ENCODE results near the gene SRGAP3. TPM values are rescaled to one million over a fixed set of nuclear protein-coding genes. Genes with fewer than 3 reads are reported as not detected.

Gene SRGAP3
- total RNA-seq, 4 donors from 2014 or later: 14.7 to 58.9 (median 18.7) TPM

GRCh38 chr3:9061634-9062033 lies 187.8 kb downstream of the SRGAP3 start:
- H3K27me3 ChIP-seq: no peaks in the 10 kb centered on the region
- DNase-seq: no peak
- no peaks in the 10 kb centered on the region for H3K36me3 ChIP-seq
- no peak for TF ChIP-seq CTCF (IDR thresholded peaks at IDR 0.05)
- no peak for TF ChIP-seq POLR2A (IDR thresholded peaks at IDR 0.05)
- 92 to 95% methylated on average over 2 of the region's 2 CpGs for WGBS, 2 donors
- H3K9me3 ChIP-seq: no peaks in the 10 kb centered on the region
- H3K27ac ChIP-seq: no peak overlapping the region
- intact Hi-C loops (cut with DNase I): no loop called here
- no peak overlapping the region for H3K4me3 ChIP-seq (replicated peaks in 1 of 3)
- no peaks in the 10 kb centered on the region for H3K4me1 ChIP-seq

- H3K27me3 ChIP-seq: no peaks in the 10 kb centered on the region
- H3K36me3 ChIP-seq: no peaks in the 10 kb centered on the region
- no peaks in the 10 kb centered on the region for H3K4me1 ChIP-seq
- intact Hi-C loops (cut with DNase I): no loop called here
- no peak for DNase-seq
- 85 to 87% methylated on average over 19 of the region's 19 CpGs for WGBS, 2 donors
- no peak overlapping the region for H3K4me3 ChIP-seq (replicated peaks in 1 of 3)
- TF ChIP-seq CTCF (IDR thresholded peaks at IDR 0.05) (no peak), POLR2A (IDR thresholded peaks at IDR 0.05) (no peak)
- H3K27ac ChIP-seq: no peak overlapping the region
- H3K9me3 ChIP-seq: no peaks in the 10 kb centered on the region
Measured at GRCh38 chr3:9059489-9060400, 189.7 kb downstream of the SRGAP3 start.

- TF ChIP-seq POLR2A (IDR thresholded peaks at IDR 0.05) (no peak), CTCF (IDR thresholded peaks at IDR 0.05) (no peak)
- Histone ChIP-seq H3K36me3 (no peaks in the 10 kb centered on the region), H3K4me3 (replicated peaks in 1 of 3) (no peak overlapping the region), H3K4me1 (no peaks in the 10 kb centered on the region), H3K9me3 (no peaks in the 10 kb centered on the region), H3K27me3 (no peaks in the 10 kb centered on the region), H3K27ac (no peak overlapping the region)
- WGBS, 2 donors: 74 to 92% methylated on average over 5 of the region's 5 CpGs
- DNase-seq: no peak
- intact Hi-C loops (cut with DNase I): no loop called here
Measured at GRCh38 chr3:9056581-9056980, 192.9 kb downstream of the SRGAP3 start.

GRCh38 chr3:9047452-9048346 lies 201.7 kb downstream of the SRGAP3 start:
- Histone ChIP-seq H3K4me1 (no peaks in the 10 kb centered on the region), H3K27me3 (no peaks in the 10 kb centered on the region), H3K4me3 (replicated peaks in 1 of 3) (no peak overlapping the region), H3K9me3 (no peaks in the 10 kb centered on the region), H3K27ac (no peak overlapping the region), H3K36me3 (no peaks in the 10 kb centered on the region)
- 87 to 89% methylated on average over 19 to 20 of the region's 20 CpGs for WGBS, 2 donors
- intact Hi-C loops (cut with DNase I): no loop called here
- no peak for DNase-seq
- TF ChIP-seq POLR2A (IDR thresholded peaks at IDR 0.05): no peak
- TF ChIP-seq CTCF (IDR thresholded peaks at IDR 0.05): no peak
